ENCODE measurements around the gene BET1L. TPM values are rescaled to one million over a fixed set of nuclear protein-coding genes. Genes with fewer than 3 reads are reported as not detected.
"Not testable (repeated sequence)": the region's sequence is repeated elsewhere in the genome, so short reads cannot be mapped to it uniquely, and the experiment has no call there.

The BET1L gene
- total RNA-seq, 1 donor from 2014 or later = 47.0 TPM

- DNase-seq (peak; percentile 10), ATAC-seq (ENCODE audit: low read depth) (no peak)
- no peak overlapping the region for H3K27ac Mint-ChIP-seq
- CTCF ChIA-PET = interaction anchor here (0.9 kb wide), 1 partner anchor 166 kb away, joined by 3 read pairs; no protein-coding TSS in a partner anchor
- peaks cover 7% of the 10 kb centered on the region for H3K4me1 Mint-ChIP-seq
- no peaks in the 10 kb centered on the region for H3K9me3 Mint-ChIP-seq
- POLR2A ChIA-PET = no interaction called here
- H3K4me3 Mint-ChIP-seq = no peak overlapping the region
- intact Hi-C loops (cut with micrococcal nuclease) = no loop called here
- no peak for TF ChIP-seq CTCF (IDR thresholded peaks at IDR 0.05)
- no peaks in the 10 kb centered on the region for H3K27me3 Mint-ChIP-seq
- peaks cover 8% of the 10 kb centered on the region for H3K36me3 Mint-ChIP-seq (ENCODE audit: low read depth)
These were observed 10.1 kb downstream of the BET1L start for GRCh38 chr11:196786-197731.

GRCh38 chr11:193481-193880 is 13.7 kb downstream of the BET1L start:
- peak; percentile 12 for DNase-seq
- H3K4me1 Mint-ChIP-seq; intact Hi-C loops (cut with micrococcal nuclease); H3K27me3 Mint-ChIP-seq; H3K27ac Mint-ChIP-seq; ATAC-seq (ENCODE audit: low read depth); H3K9me3 Mint-ChIP-seq; CTCF ChIA-PET; POLR2A ChIA-PET; H3K36me3 Mint-ChIP-seq (ENCODE audit: low read depth); H3K4me3 Mint-ChIP-seq: not testable (repeated sequence)

- H3K27me3 Mint-ChIP-seq; H3K36me3 Mint-ChIP-seq (ENCODE audit: low read depth); H3K27ac Mint-ChIP-seq; ATAC-seq (ENCODE audit: low read depth); H3K4me1 Mint-ChIP-seq; CTCF ChIA-PET; POLR2A ChIA-PET; intact Hi-C loops (cut with micrococcal nuclease); H3K9me3 Mint-ChIP-seq; DNase-seq; H3K4me3 Mint-ChIP-seq: not testable (repeated sequence)
These were observed 14.5 kb downstream of the BET1L start, which contains the start of gene SCGB1C1 for GRCh38 chr11:192674-193128. Gene SCGB1C1 (plus strand): TSS chr11:193078. CDS start chr11:193100, 22 bp downstream.

- H3K4me3 Mint-ChIP-seq; H3K27ac Mint-ChIP-seq; H3K36me3 Mint-ChIP-seq (ENCODE audit: low read depth); H3K4me1 Mint-ChIP-seq; CTCF ChIA-PET; H3K27me3 Mint-ChIP-seq; H3K9me3 Mint-ChIP-seq; intact Hi-C loops (cut with micrococcal nuclease); POLR2A ChIA-PET: not testable (repeated sequence)
- ATAC-seq (ENCODE audit: low read depth) (peak; percentile 51), DNase-seq (peak; percentile 16)
These were observed 15.4 kb downstream of the BET1L start for GRCh38 chr11:191490-192478.

- H3K4me1 Mint-ChIP-seq; intact Hi-C loops (cut with micrococcal nuclease); H3K9me3 Mint-ChIP-seq; H3K27ac Mint-ChIP-seq; POLR2A ChIA-PET; DNase-seq; H3K4me3 Mint-ChIP-seq; H3K27me3 Mint-ChIP-seq; CTCF ChIA-PET; H3K36me3 Mint-ChIP-seq (ENCODE audit: low read depth); ATAC-seq (ENCODE audit: low read depth): not testable (repeated sequence)
These were observed 16.7 kb downstream of the BET1L start for GRCh38 chr11:190546-190945.

- CTCF ChIA-PET; H3K27me3 Mint-ChIP-seq; H3K9me3 Mint-ChIP-seq; H3K4me1 Mint-ChIP-seq; intact Hi-C loops (cut with micrococcal nuclease); H3K36me3 Mint-ChIP-seq (ENCODE audit: low read depth); H3K27ac Mint-ChIP-seq; H3K4me3 Mint-ChIP-seq; POLR2A ChIA-PET: not testable (repeated sequence)
- peak; percentile 23 for DNase-seq
- ATAC-seq (ENCODE audit: low read depth) = peak; percentile 76
These were observed 17.3 kb downstream of the BET1L start for GRCh38 chr11:189843-190311.

- H3K4me1 Mint-ChIP-seq; H3K9me3 Mint-ChIP-seq; CTCF ChIA-PET; ATAC-seq (ENCODE audit: low read depth); POLR2A ChIA-PET; H3K36me3 Mint-ChIP-seq (ENCODE audit: low read depth); H3K27ac Mint-ChIP-seq; H3K4me3 Mint-ChIP-seq; DNase-seq; H3K27me3 Mint-ChIP-seq; intact Hi-C loops (cut with micrococcal nuclease): not testable (repeated sequence)
These were observed 17.9 kb downstream of the BET1L start for GRCh38 chr11:189200-189783.

- intact Hi-C loops (cut with micrococcal nuclease); H3K36me3 Mint-ChIP-seq (ENCODE audit: low read depth); DNase-seq; POLR2A ChIA-PET; ATAC-seq (ENCODE audit: low read depth); H3K27ac Mint-ChIP-seq; H3K4me1 Mint-ChIP-seq; H3K27me3 Mint-ChIP-seq; H3K9me3 Mint-ChIP-seq; CTCF ChIA-PET; H3K4me3 Mint-ChIP-seq: not testable (repeated sequence)
These were observed 27.0 kb downstream of the BET1L start for GRCh38 chr11:180242-180641.

Data from activated B cell treated with CpG ODN at 0.5 μM for 24 hours (primary cell).